Adrenal gland (tissue), 12 donors: ENCODE measurements around the gene CTSZ. TPM values are rescaled to one million over a fixed set of nuclear protein-coding genes. Genes with fewer than 3 reads are reported as not detected.

ENCODE experiments used
- DNase-seq, 7 donors: peaks; one replicate each; pipeline ENCODE4 v3.0.0-alpha.2; 2019 to 2020
- H3K27ac ChIP-seq, 5 donors: fragments of 200-600 bp; sonication (generic) in 4 of 5; 1 replicate in 3 of 5; 2 replicates in 2 of 5; pipeline versions ENCODE4 v1.5.1 to v1.8.0; 2016 to 2020; ENCODE audit warnings: mild to moderate bottlenecking in 1 of 5
- H3K27me3 ChIP-seq: fragments of 200-600 bp; 2 replicates; pipeline ENCODE4 v1.8.0; 2021
- H3K36me3 ChIP-seq, 2 donors: fragments of 200-600 bp; replicated peaks in 1 of 2; 1 replicate in 1 of 2; 2 replicates in 1 of 2; pipeline versions ENCODE4 v1.5.1 to v1.8.0; 2018 to 2022
- H3K4me1 ChIP-seq, 2 donors: fragments of 200-600 bp; replicated peaks in 1 of 2; 1 replicate in 1 of 2; 2 replicates in 1 of 2; pipeline versions ENCODE4 v1.5.1 to v1.8.0; 2018 to 2021
- H3K4me3 ChIP-seq, 4 donors: fragments of 200-600 bp; sonication (generic) in 3 of 4; one replicate each; pipeline ENCODE4 v1.5.1; 2016 to 2018
- H3K9me3 ChIP-seq, 3 donors: fragments of 200-600 bp; sonication (generic) in 1 of 3; replicated peaks in 1 of 3; 1 replicate in 2 of 3; 2 replicates in 1 of 3; pipeline versions ENCODE4 v1.5.1 to v1.8.0; 2016 to 2021
- POLR2A ChIP-seq, 2 donors: fragments of 450-650 bp; IDR thresholded peaks; one replicate each; pipeline ENCODE4 v1.6.1; 2017; ENCODE audit warnings: antibody characterized with exemption in 2 of 2, mild to moderate bottlenecking in 2 of 2, moderate library complexity in 1 of 2
- WGBS, 4 donors: extraction: QIAGEN DNeasy Blood & Tissue Kit in 2 of 4; methylation state at CpG; one replicate each; pipeline versions ENCODE4 v1.1.5 to v1.1.7; 2013 to 2017; 5-methylcytosine and 5-hydroxymethylcytosine counted together
- intact Hi-C, 2 donors: fragments of 100-400 bp; cut with DNase I; formaldehyde crosslinking; loops; one replicate each; pipeline versions ENCODE4 v1.14.1 to v1.15.0; 2022 to 2023
- polyA plus RNA-seq, 3 donors: library from polyadenylated mRNA; stranded (reverse); fragments of 200-250 nt in 2 of 3; fragments of 350-450 nt in 1 of 3; fragmentation: Illumina TruSeq in 1 of 3; extraction: RNeasy Lipid Tissue Mini Kit (QIAGEN cat#74804) in 1 of 3; gene quantifications; one replicate each; pipeline ENCODE4 v1.2.3, GENCODE V29; 2013 to 2014
- total RNA-seq, 9 donors: library from RNA; depleted of rRNA in 4 of 9; stranded (reverse); fragments of >200 nt in 4 of 9; fragments of 120-200 nt in 1 of 9; fragmentation: NEBNext Ultra II Directional in 1 of 9; extraction: Animal tissue kit (Norgen Biotek cat#: 25700) in 1 of 9; gene quantifications; one replicate each; pipeline versions ENCODE4 v1.1.0 to v1.2.4, GENCODE V29; 2013 to 2023
- TF ChIP-seq, protein P1 (sequence below), 6 experiments: fragments of 450-650 bp in 4 of 6; fragments of 200-600 bp in 2 of 6; sonication (generic) in 1 of 6; IDR thresholded peaks; 1 replicate in 5 of 6; 2 replicates in 1 of 6; pipeline versions ENCODE4 v1.5.1 to v1.8.0; 2016 to 2021; ENCODE audit warnings: antibody characterized with exemption in 6 of 6, mild to moderate bottlenecking in 2 of 6, moderate library complexity in 1 of 6
- donor health status: healthy with polysubstance abuse.
- donor health status: Bipolar disorder and iron deficiency.
- donor health status: DM: yes; HTN: yes; CAD: no.
- donor health status: DM: no; HTN: no; CAD: no.
- donor health status: DM: no; HTN: no; CAD: no.
- donor health status: DM: yes; HTN: yes; CAD: no.

Gene CTSZ
- total and polyA plus RNA-seq, 12 donors: 36.4 to 266 (median 155) TPM

DNA sequence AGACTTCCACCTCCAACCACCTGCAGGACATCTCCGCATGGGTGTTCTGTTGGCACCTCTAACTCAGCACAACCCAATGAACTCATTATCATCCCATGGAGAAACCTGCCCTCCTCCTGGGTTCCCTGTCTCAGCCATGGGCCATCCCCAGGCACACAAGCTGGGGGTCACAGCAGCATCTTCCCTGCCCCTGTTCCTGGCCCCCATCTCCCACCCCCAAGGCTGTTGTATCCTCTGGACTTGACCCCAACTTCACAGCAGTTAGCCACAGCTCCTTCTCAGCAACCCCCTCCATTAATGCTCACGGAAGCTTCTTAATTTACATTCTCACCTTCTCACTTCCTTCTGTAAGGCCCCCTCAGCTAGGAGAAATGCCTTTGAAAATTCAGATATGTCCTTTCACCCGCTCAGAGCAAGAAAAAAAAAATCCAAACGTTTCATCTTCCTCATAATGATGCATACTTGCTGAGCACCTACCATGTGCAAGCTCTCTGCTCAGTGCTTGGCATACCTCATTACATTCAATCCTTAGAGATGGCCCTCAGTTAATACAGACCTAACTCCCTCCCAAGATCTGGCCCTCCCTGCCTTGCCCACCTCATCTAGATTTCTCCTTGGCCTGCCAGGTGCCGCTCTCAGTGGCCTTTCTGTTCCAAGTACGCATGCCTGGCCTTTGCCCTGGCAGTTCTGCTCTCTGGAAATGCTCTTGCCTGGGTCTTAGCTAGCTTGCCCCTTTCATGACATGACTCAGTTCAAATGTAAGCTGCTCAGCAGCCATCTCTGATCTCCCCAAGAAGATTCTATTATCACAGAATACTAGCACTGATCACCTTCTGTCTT is 28.5 kb downstream of the CTSZ start:
- no peak overlapping the region for H3K4me3 ChIP-seq
- WGBS, 4 donors: 76 to 79% (median 77%) methylated on average over 6 of the region's 6 CpGs
- intact Hi-C loops: no loop called here

DNA sequence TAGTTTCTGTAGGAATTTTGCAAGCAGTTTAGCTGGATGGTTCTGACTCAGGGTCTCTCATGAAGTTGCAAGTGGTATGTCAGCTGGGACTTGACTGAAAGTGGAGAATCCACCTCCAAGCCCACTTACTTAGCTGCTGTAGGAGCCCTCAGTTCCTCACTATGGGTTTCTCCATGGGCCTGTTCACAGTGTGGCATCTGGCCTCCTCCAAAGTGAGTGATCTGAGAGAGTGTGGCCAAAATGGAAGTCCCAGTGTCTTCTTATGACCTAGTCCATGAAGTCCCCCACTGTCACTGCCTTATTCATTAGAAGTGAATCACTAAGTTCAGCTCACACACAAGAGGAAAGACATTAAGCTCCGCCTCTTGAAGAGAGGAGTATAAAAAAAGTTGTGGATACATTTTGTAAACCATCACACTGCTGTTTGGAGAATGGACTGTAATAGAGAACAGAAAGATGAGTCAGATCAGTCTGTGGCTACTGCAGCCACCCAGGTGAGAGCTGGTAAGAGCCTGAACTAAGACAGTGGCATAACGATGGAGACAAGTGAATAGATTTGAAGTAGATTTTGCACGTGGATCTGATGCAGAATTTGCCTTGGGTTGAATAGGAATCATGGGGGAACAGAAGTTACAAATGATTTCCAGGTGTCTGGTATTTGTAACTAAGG is 30.9 kb downstream of the CTSZ start:
- intact Hi-C loops: no loop called here
- Histone ChIP-seq H3K4me1 (no peaks in the 10 kb centered on the region), H3K27ac (no peak overlapping the region), H3K27me3 (no peaks in the 10 kb centered on the region), H3K9me3 (peaks cover 0 to 5% (median 0%) of the 10 kb centered on the region in 3 donors), H3K4me3 (no peak overlapping the region), H3K36me3 (no peaks in the 10 kb centered on the region)
- 81 to 89% (median 89%) methylated on average over 3 of the region's 3 CpGs for WGBS, 4 donors
- TF ChIP-seq POLR2A (IDR thresholded peaks at IDR 0.05): no peak
- TF ChIP-seq, protein P1, sequence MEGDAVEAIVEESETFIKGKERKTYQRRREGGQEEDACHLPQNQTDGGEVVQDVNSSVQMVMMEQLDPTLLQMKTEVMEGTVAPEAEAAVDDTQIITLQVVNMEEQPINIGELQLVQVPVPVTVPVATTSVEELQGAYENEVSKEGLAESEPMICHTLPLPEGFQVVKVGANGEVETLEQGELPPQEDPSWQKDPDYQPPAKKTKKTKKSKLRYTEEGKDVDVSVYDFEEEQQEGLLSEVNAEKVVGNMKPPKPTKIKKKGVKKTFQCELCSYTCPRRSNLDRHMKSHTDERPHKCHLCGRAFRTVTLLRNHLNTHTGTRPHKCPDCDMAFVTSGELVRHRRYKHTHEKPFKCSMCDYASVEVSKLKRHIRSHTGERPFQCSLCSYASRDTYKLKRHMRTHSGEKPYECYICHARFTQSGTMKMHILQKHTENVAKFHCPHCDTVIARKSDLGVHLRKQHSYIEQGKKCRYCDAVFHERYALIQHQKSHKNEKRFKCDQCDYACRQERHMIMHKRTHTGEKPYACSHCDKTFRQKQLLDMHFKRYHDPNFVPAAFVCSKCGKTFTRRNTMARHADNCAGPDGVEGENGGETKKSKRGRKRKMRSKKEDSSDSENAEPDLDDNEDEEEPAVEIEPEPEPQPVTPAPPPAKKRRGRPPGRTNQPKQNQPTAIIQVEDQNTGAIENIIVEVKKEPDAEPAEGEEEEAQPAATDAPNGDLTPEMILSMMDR (IDR thresholded peaks at IDR 0.05): no peak
- DNase-seq: no peak

More for the DNA sequence above, 28.5 kb downstream of the CTSZ start:
- TF ChIP-seq, protein P1 (IDR thresholded peaks at IDR 0.05): no peak
- no peak for TF ChIP-seq POLR2A (IDR thresholded peaks at IDR 0.05)
- Histone ChIP-seq H3K4me1 (peaks cover under 1 to 16% of the 10 kb centered on the region in 2 donors), H3K27ac (no peak overlapping the region), H3K9me3 (peaks cover 0 to 5% (median 0%) of the 10 kb centered on the region in 3 donors), H3K27me3 (no peaks in the 10 kb centered on the region), H3K36me3 (no peaks in the 10 kb centered on the region)
- DNase-seq: no peak

DNA sequence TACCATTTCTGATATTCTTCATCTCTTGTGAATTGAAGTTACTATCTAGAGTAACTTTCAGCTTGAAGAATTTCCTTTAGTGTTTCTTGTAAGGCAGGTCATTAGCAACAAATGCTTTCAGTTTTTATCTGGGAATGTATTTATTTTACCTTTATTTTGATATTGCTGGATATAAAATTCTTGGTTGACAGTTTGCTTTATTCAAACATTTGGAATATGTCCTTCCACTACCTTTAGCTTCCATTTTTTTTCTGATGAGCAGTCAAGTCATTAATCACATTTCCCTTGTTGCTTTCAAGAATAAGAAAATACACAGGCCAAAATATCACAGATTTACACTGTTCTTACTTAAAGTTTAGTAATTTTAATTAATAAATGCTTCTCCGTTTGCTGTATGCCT is 31.7 kb downstream of the CTSZ start:
- H3K36me3 ChIP-seq: no peaks in the 10 kb centered on the region
- DNase-seq: no peak
- TF ChIP-seq, protein P1 (IDR thresholded peaks at IDR 0.05): no peak
- TF ChIP-seq POLR2A (IDR thresholded peaks at IDR 0.05): no peak
- intact Hi-C loops: no loop called here
- no peak overlapping the region for H3K27ac ChIP-seq
- 88 to 100% (median 96%) methylated on average over 1 of the region's 1 CpG for WGBS, 4 donors
- H3K9me3 ChIP-seq: peaks cover 0 to 5% (median 0%) of the 10 kb centered on the region in 3 donors
- H3K4me1 ChIP-seq: no peaks in the 10 kb centered on the region
- H3K27me3 ChIP-seq: no peaks in the 10 kb centered on the region
- no peak overlapping the region for H3K4me3 ChIP-seq

DNA sequence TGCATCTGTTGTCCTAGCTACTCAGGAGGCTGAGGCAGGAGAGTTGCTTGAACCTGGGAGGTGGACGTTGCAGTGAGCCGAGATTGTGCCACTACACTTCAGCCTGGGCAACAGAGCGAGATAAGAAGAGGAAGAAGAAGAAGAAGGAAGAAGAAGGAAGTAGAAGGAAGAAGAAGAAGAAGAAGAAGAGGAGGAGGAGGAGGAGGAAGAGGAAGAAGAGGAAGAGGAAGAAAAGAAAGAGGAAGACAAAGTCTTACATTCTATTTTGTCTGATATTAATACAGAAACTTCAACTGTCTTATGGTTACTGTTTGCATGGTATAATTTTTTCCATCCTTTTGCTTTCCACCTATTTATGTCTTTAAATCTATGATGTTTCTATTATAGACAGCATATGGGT is 33.2 kb downstream of the CTSZ start:
- DNase-seq: no peak
- Histone ChIP-seq H3K4me1 (no peaks in the 10 kb centered on the region), H3K27me3 (no peaks in the 10 kb centered on the region), H3K36me3 (no peaks in the 10 kb centered on the region), H3K27ac (no peak overlapping the region), H3K9me3 (peaks cover 0 to 5% (median 4%) of the 10 kb centered on the region in 3 donors), H3K4me3 (no peak overlapping the region)
- TF ChIP-seq, protein P1 (IDR thresholded peaks at IDR 0.05): no peak
- no peak for TF ChIP-seq POLR2A (IDR thresholded peaks at IDR 0.05)
- intact Hi-C loops: no loop called here
- WGBS, 4 donors: 75 to 80% (median 76%) methylated on average over 3 of the region's 3 CpGs
